Effector CD8-positive, alpha-beta T cell (primary cell): ENCODE measurements around the gene DPP3.
"Not testable (repeated sequence)": the region's sequence is repeated elsewhere in the genome, so short reads cannot be mapped to it uniquely, and the experiment has no call there.

ENCODE experiments used
- DNase-seq: peaks from one replicate; lab custom pipeline; 2025; lab: John Stamatoyannopoulos, UW
- total RNA-seq, 4 experiments: gene quantifications; one replicate each; lab custom pipeline; 2026; lab: John Stamatoyannopoulos, UW

Gene DPP3, protein sequence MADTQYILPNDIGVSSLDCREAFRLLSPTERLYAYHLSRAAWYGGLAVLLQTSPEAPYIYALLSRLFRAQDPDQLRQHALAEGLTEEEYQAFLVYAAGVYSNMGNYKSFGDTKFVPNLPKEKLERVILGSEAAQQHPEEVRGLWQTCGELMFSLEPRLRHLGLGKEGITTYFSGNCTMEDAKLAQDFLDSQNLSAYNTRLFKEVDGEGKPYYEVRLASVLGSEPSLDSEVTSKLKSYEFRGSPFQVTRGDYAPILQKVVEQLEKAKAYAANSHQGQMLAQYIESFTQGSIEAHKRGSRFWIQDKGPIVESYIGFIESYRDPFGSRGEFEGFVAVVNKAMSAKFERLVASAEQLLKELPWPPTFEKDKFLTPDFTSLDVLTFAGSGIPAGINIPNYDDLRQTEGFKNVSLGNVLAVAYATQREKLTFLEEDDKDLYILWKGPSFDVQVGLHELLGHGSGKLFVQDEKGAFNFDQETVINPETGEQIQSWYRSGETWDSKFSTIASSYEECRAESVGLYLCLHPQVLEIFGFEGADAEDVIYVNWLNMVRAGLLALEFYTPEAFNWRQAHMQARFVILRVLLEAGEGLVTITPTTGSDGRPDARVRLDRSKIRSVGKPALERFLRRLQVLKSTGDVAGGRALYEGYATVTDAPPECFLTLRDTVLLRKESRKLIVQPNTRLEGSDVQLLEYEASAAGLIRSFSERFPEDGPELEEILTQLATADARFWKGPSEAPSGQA
- 36.7 to 80.3 (median 47.1) reads per million in 4 experiments for total RNA-seq

DNA sequence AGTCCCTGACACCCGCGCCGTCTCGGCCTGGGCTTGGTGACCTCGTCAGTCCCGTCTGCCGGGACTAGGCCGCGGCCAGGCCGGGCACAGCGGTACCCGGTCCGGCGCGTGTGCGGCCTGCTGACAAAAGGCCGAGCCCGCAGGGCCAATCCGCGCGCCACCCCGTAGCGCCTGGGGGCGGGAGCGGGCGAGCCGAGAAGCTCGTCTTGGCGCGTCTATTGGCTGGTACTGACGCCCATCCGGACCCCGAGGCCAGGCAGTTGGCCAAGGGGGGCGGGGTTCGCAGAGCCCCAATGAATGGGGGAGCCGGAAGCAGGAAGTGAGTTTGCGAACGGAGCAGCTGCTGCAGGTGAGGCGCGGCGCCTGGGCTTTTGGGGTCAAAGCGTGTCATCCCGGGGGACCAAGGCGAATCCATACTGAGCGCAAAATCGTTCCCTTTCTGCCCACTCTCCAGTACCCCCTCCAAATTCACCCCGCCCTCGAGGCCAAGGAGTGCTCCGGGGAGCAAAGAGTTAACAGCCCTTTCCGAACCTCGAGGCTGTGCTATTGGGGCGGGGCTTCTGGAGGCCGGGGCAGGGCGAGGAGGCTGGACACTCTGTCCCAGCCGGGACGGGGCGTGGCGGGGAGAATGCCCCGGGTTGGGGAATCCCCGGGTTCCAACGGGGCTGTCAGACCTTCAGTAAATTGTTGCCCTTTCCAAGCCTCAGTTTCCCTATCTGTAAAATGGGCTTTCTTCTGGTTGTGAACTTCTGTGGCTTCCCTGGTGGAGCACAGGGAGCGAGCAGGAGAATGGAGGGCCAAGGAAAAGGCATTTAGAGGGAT is at the start of gene DPP3:
DPP3 (plus strand) TSS at position 318 of the 822 bp plus-strand sequence. CDS start 1,767 bp downstream, outside the sequence.
- peak; percentile 91 for DNase-seq

GRCh38 chr11:66431287-66431686 is 48.9 kb upstream of the DPP3 start:
- DNase-seq = not testable (repeated sequence)

- DNase-seq = not testable (repeated sequence)
These were observed 48.3 kb upstream of the DPP3 start for GRCh38 chr11:66431871-66432329.

DNA sequence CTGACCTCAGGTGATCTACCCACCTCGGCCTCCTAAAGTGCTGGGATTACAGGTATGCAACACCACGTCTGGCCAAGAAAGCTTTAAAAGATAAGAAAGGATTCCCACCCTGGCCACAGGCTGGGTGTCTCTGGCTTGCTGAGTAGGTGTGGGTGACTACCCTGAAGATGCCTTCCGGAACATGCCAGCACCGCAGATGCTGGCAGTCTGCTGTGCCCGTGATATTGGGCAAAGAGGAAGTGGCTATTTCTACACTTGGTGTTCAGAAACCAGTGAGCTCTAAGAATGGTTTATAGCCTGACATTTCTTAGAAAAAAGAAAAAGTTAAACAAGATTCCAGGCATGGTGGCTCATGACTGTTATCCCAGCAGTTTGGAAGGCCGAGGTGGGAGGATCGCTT is 47.6 kb upstream of the DPP3 start:
- no peak for DNase-seq

- DNase-seq = no peak
These were observed 42.2 kb upstream of the DPP3 start for GRCh38 chr11:66437979-66438503.

DNA sequence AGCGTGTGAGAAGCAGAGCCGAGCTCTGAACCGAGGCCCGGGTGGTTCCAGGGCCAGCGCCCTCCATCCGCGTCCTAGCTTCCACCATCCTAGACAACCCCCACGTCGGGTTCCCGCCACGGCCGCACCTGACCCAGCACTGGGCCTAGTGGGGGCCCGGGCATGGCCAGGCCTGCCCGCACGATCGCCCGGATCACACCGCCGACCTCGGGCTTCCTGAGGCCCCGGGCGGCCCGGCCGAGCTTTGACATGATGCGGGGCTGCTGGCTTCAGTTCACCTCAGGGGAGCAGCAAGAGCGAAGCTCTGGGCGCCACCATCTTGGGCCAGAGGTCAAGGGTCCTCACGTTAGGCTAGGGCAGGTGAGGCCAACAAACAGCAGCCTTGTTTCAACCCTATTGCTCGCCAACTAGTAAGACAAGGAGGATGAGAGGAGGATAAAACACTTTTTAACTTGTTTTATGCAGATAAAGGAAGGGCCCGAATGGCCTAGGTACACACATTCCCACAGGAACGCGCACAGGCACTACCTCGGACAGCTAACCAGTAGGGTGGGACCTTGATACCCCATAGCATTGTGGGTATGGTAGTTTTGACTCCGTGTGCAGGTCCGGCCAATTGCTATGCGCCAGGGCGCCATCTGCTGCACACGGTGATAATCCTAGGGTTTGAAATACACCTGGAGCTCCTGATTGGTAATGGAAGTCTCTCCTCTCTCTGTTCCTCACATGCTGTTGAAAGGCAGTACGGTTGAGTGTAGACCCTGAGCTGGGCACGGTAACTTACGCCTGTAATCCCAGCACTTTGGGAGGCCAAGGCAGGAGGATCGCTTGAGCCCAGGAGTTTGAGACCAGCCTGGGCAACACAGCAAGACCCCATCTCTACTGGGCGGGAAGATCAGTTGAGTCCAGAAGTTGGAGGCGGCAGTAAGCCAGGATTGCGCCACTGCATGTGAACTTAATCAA is 41.4 kb upstream of the DPP3 start, which contains the start of gene MRPL11:
MRPL11 (minus strand) TSS at position 345 of the 963 bp plus-strand sequence; CDS start at position 251, 94 bp downstream.
- DNase-seq = peak; percentile 81

DNA sequence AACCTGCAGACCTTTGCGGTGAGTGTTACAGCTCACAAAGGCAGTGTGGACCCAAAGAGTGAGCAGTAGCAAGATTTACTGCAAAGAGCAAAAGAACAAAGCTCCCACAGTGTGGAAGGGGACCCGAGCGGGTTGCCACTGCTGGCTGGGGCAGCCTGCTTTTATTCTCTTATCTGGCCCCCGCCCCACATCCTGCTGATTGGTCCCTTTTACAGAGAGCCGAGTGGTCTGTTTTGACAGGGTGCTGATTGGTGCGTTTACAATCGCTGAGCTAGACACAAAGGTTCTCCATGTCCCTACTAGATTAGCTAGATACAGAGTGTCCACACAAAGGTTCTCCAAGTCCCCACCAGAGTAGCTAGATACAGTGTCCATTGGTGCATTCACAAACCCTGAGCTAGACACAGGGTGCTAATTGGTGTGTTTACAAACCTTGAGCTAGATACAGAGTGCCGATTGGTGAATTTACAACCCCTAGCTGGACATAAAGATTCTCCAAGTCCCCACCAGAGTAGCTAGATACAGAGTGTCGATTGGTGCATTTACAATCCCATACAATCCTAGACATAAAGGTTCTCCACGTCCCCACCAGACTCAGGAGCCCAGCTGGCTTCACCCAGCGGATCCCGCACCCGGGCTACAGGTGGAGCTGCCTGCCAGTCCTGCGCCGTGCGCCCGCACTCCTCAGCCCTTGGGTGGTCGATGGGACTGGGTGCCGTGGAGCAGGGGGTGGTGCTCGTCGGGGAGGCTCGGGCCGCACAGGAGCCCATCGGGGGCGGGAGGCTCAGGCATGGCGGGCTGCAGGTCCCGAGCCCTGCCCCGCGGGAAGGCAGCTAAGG is 39.9 kb upstream of the DPP3 start:
- not testable (repeated sequence) for DNase-seq

DNA sequence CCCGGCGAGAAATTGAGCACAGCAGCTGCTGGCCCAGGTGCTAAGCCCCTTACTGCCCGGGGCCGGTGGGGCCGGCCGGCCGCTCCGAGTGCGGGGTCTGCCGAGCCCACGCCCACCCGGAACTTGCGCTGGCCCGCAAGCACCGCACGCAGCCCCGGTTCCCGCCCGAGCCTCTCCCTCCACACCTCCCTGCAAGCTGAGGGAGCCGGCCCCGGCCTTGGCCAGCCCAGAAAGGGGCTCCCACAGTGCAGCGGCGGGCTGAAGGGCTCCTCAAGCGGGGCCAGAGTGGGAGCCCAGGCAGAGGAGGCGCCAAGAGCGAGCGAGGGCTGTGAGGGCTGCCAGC is 39.3 kb upstream of the DPP3 start:
- DNase-seq = not testable (repeated sequence)

- DNase-seq = no peak
These were observed 36.6 kb upstream of the DPP3 start for GRCh38 chr11:66443602-66444001.

DNA sequence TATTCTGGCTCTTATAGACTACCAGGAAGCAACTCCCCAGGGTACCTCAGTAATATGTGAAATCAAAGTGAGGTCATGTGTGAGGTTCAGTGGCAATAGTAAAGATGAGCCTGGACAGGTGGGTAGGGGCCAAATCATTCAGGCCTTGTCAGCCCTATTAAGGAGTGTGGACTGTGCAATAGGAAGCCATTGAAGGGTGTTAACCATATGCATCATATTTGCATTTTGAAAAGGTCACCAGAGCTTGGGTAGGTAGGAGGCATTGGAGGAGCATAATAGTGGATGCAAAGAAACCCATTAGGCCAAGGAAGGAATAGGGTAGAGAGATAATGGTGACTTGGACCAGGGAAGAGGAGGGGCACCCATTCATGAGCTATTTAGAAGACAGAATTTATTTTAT is 33.2 kb upstream of the DPP3 start:
- no peak for DNase-seq

GRCh38 chr11:66448523-66448922 is 31.7 kb upstream of the DPP3 start:
- no peak for DNase-seq

DNA sequence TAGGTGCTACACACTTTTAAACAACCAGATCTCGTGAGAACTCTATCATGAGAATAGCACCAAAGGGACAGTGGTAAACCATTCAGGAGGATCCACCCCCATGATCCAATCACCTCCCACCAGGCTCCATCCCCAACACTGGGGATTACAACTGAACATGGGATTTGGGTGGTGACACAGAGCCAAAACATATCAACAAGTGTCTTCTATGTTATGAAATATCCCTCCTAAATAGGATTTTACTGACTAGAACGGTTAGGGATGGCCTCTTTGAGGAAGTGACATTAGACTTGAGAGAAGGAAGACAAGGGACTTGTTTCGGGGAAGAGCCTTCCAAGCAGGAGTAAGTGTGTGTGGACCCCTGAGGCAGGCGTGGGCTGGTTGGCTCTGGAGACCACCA is 29.7 kb upstream of the DPP3 start:
- DNase-seq = no peak

DNA sequence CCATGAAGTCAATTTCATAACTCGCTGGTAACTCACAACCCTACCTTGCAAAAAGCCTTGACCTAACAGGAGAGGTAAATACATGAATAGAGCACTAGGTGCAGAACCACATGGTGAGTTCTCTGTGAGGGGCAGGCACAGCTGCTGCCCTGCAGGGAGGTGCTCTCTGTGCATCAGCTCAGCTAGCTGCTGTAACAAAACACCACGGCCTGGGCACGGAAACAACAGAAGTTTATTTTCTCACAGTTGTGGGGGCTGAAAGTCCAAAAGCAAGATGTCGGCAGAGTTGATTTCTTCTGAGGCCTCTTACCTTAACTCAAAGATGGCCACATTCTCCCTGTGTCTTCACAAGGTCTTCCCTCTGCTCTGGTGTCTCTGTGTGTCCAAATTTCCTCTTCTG is 28.6 kb upstream of the DPP3 start:
- DNase-seq = no peak

- DNase-seq = no peak
These were observed 26.0 kb upstream of the DPP3 start for GRCh38 chr11:66454247-66454646.

GRCh38 chr11:66454828-66455227 is 25.4 kb upstream of the DPP3 start:
- DNase-seq = no peak

GRCh38 chr11:66457826-66458225 is 22.4 kb upstream of the DPP3 start:
- no peak for DNase-seq

- DNase-seq = no peak
These were observed 21.0 kb upstream of the DPP3 start for GRCh38 chr11:66459138-66459778.

- DNase-seq = no peak
These were observed 18.2 kb upstream of the DPP3 start for GRCh38 chr11:66462010-66462409.

- no peak for DNase-seq
These were observed 17.3 kb upstream of the DPP3 start for GRCh38 chr11:66462911-66463310.
